Measurements from ENCODE around the gene CDH22.

The CDH22 gene, protein sequence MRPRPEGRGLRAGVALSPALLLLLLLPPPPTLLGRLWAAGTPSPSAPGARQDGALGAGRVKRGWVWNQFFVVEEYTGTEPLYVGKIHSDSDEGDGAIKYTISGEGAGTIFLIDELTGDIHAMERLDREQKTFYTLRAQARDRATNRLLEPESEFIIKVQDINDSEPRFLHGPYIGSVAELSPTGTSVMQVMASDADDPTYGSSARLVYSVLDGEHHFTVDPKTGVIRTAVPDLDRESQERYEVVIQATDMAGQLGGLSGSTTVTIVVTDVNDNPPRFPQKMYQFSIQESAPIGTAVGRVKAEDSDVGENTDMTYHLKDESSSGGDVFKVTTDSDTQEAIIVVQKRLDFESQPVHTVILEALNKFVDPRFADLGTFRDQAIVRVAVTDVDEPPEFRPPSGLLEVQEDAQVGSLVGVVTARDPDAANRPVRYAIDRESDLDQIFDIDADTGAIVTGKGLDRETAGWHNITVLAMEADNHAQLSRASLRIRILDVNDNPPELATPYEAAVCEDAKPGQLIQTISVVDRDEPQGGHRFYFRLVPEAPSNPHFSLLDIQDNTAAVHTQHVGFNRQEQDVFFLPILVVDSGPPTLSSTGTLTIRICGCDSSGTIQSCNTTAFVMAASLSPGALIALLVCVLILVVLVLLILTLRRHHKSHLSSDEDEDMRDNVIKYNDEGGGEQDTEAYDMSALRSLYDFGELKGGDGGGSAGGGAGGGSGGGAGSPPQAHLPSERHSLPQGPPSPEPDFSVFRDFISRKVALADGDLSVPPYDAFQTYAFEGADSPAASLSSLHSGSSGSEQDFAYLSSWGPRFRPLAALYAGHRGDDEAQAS

GRCh38 chr20:46308258-46309157 lies at the start of gene CDH22:
CDH22 (minus strand) TSS chr20:46308498; CDS start chr20:46251294, 57,204 bp downstream.
- no peak for DNase-seq

- no peak for DNase-seq
These were observed 48.8 kb upstream of the CDH22 start for GRCh38 chr20:46357030-46357514.

DNA sequence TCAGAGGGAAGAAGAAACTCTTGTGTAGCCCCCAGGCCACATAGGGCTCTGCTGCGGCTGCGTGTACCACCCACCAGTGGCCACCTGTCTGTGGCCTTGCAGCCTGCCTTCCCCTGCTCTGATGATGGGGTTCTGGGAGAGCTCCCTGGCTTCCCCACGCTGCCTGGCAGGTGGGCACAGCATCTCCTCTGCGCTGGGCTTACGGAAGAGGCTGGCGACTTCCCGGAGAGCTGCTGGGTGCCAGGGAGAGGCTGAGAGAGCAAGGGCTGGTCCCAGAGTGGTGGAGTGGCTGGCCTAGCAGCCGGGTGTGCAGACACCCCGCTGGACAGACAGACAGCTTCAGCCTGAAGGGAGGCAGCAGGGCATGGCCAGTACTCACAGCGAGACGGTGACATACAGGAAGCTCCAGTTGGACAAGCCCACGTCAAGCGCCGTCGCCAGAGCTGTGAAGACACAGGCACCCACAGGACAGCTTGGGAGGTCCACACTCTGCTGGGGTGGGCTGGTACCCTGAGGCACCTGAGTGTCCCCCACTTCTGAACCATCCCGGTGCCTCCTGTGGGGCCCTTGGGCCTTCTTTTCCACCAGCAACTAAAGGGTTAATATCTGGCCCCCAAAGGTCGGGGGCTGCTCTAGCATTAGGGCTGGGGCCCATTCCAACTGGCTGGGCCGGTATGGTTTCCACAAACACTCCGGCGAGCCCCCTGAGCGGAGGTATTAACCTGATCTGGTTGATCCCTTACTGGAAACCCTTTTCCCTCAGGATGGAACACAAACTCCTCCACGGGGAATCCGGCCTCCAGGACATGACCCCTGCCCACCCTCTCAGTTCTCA lies 48.1 kb upstream of the CDH22 start:
- DNase-seq: no peak

DNA sequence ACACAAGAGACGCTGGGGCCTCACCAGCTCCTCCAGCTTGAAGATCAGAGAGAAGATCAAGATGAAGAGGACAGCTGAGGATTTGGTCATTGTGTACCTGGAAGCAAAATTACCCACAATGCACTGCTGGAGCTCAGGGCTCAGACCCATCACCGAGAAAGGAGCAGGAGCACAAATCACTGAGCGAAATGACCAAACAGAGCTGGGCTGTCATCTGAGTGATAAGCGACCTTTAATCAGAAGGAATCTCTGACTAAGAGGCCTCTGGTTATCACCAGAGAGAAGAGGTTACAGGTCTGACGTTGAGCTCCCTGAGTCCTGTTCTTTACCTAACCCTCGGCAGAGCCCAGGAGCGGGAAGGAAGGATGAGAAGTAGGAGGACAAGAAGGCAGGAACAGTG lies 47.5 kb upstream of the CDH22 start:
- DNase-seq: no peak

DNA sequence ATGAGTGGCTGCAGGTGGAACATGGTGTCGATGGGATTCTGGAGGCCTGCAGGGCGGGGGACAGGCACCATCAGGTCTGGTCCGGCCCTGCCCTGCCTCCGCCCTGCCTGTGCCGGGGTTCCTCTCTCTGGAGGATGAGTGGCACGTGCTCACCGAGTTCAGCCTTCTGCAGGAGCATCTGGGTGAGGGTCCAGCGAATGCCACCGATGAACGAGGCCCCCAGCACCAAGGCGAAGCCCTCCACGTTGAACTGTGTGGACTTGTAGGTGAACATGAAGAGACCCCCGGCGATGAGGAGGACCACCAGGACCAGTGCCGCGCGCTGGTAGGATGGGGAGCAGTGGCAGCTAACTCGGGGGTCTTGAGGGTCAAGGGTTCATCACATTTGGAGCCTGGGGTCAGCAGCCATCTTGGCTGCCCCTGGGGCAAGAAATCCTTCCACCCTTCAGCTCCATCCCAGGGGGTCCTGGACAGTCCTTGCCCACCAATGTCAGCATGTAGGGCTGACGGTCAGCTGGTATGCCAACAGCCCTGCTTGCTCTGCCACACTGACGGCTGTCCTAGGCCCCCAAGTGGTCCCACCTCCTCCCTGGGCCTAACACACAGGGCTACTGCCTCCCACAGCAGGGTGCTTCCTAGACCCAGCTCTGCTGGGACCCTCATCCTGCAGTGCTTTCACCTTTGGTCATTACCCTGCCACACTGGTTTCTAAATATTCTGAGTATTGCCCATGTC lies 46.8 kb upstream of the CDH22 start:
- no peak for DNase-seq

- DNase-seq: no peak
These were observed 45.9 kb upstream of the CDH22 start for GRCh38 chr20:46354207-46354555.

- no peak for DNase-seq
These were observed 45.4 kb upstream of the CDH22 start for GRCh38 chr20:46353500-46354206.

- no peak for DNase-seq
These were observed 44.2 kb upstream of the CDH22 start for GRCh38 chr20:46352370-46352938.

GRCh38 chr20:46351357-46352058 lies 43.2 kb upstream of the CDH22 start:
- no peak for DNase-seq

DNA sequence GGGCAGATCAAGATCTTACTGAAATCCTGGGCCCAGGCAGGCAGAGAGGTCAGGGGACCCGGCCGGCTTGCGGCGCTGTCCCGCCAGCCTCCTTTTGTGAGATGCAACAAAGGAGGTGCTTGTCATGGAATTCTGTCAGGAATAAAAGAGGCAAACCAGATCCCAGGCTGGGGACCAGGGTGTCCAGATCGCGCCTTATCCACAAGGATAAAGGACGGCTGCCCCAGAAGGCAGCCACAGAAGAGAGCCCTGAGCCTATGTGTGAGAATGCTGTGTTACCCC lies 42.6 kb upstream of the CDH22 start:
- no peak for DNase-seq

GRCh38 chr20:46350201-46350985 lies 42.1 kb upstream of the CDH22 start:
- DNase-seq: no peak

DNA sequence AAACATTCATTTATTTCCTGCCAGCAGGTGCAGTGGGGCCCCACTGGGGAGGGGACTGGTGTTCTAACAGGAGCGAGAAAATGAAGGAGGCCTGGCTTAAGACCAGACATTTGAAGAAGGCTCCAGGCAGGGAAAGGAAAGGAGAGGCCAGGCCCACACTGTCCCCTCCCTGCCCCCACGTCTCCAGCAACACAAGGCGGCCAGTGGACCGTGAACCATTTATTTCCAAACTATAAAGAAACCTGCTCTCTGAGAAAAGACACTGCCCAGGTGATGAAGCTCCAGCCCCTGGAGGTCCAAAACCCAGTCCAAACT lies 41.4 kb upstream of the CDH22 start:
- no peak for DNase-seq

DNA sequence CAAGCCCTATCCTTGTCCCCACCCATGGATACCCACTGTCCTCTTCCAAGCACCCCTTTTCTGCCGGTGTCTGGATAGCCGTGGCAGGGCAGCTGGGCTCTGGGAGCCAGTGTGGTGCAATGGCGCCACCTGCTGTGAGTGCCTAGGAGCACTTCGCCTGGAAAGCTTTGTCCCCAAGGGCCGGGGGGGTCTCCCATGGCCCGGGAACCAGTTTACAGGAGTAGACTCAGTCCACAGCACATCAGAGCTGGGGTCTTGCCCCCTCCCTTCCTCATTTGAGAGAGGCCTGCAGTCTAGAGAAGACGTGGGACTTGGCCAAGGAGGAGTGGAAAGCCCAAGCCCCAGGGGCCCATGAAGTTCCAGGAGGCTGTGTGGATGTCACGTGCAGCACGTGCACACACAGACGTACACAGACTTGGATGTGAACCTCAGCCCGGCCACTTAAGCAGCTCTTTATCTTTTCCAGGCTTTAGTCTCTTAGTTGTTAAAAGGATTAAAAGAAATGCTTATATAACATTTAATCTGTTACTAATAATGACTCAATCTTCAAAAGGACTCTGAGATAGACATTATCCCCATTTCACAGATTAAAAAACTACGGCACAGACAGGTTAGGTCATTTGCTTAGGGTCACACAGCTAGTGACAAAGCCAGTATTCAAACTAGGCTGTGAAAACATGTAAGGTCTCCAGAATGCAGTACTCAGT lies 40.9 kb upstream of the CDH22 start:
- no peak for DNase-seq

GRCh38 chr20:46347841-46348803 lies 39.8 kb upstream of the CDH22 start:
- no peak for DNase-seq

GRCh38 chr20:46346770-46347169 lies 38.5 kb upstream of the CDH22 start:
- DNase-seq: no peak

GRCh38 chr20:46344488-46345162 lies 36.3 kb upstream of the CDH22 start:
- no peak for DNase-seq

DNA sequence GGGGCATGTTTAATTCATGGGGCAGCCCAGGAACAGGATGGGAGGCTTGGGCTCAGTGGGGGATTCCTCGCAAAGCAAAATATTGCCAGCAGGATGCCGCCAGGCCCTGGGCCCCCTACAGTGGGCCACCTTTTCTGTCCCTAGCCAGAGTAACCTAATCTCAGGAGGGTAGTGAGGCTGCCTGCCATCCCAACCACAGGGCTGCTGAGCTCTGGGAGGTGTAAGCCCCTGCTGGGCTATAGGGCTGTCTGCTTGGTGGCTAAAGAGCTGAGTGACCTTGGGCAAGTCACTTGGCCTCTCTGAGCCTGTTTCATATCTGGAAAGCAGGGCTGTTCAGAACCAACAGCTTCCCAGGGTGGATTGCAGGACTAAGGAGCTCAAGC lies 35.7 kb upstream of the CDH22 start:
- no peak for DNase-seq

Data from NK-92 treated with Interleukin-12 subunit alpha and Interleukin-12 subunit beta, amount 100 ng/mL, for 24 hours (cell line).